Endothelial cell of umbilical vein (primary cell): Measurements from ENCODE around the gene TSKU.

ENCODE experiments used
- EZH2 ChIP-seq: IDR thresholded peaks from 2 replicates; pipeline ENCODE4 v1.6.1; 2012; ENCODE audit warnings: borderline replicate concordance, low read depth, mild to moderate bottlenecking, moderate library complexity, low read length, inconsistent platforms; ENCODE audit not compliant: severe bottlenecking
- FOS ChIP-seq: IDR thresholded peaks from 2 replicates; pipeline ENCODE4 v1.6.1; 2011; ENCODE audit warnings: mild to moderate bottlenecking, low read length, moderate library complexity, borderline replicate concordance; ENCODE audit not compliant: insufficient read depth
- GATA2 ChIP-seq: IDR thresholded peaks from 2 replicates; pipeline ENCODE4 v1.7.0; 2011; ENCODE audit warnings: low read depth, mild to moderate bottlenecking, moderate library complexity, mixed read lengths, low read length; ENCODE audit not compliant: insufficient read length, insufficient read depth
- JUN ChIP-seq: IDR thresholded peaks from 2 replicates; pipeline ENCODE4 v1.6.1; 2011; ENCODE audit warnings: borderline replicate concordance, low read depth; ENCODE audit not compliant: insufficient read length, insufficient read depth
- MYC ChIP-seq: IDR thresholded peaks from one replicate; pipeline ENCODE4 v1.6.1; 2011; ENCODE audit warnings: mild to moderate bottlenecking, low read depth, low read length
- POLR2A ChIP-seq: IDR thresholded peaks from 2 replicates; pipeline ENCODE4 v1.6.1; 2012; ENCODE audit warnings: low read depth, mild to moderate bottlenecking, control low read depth, low read length
- POLR2AphosphoS5 ChIP-seq: IDR thresholded peaks from 2 replicates; pipeline ENCODE4 v1.6.1; 2012; ENCODE audit warnings: low read depth, mild to moderate bottlenecking, control low read depth, low read length, moderate library complexity; ENCODE audit not compliant: insufficient read depth
- TF ChIP-seq, protein P1 (sequence below), 2 donors: IDR thresholded peaks; 1 replicate in 1 of 2; 2 replicates in 1 of 2; pipeline ENCODE4 v1.5.1; 2011; ENCODE audit warnings: low read length in 2 of 2, mild to moderate bottlenecking in 2 of 2, moderate library complexity in 2 of 2, control low read depth in 1 of 2, inconsistent platforms in 1 of 2, low read depth in 1 of 2; ENCODE audit not compliant: insufficient read depth in 1 of 2; ENCODE audit errors: extremely low read depth in 1 of 2
- TF ChIP-seq, protein P2 (sequence below): IDR thresholded peaks from 2 replicates; pipeline ENCODE4 v1.6.1; 2011; ENCODE audit not compliant: insufficient read depth, insufficient read length

DNA sequence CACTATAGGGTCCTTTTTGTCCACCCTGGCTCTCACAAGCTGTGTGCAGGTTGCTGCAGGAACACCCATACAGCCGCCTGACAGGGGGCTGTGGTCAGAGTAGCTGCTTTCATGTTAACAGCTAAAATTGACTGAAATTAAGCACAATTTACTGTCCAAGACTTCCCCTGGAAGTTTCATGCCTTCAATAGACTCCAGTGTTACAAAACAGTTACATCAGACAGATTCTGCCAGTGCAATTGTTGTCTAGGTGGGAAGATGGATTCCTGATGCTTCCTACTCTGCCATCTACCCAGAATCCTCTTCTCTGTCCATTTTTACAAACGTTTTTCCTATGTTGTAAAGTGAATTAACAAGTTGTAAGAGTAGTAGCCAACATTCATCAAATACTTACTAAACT is 5.3 kb upstream of the TSKU start:
- TF ChIP-seq, protein P1, sequence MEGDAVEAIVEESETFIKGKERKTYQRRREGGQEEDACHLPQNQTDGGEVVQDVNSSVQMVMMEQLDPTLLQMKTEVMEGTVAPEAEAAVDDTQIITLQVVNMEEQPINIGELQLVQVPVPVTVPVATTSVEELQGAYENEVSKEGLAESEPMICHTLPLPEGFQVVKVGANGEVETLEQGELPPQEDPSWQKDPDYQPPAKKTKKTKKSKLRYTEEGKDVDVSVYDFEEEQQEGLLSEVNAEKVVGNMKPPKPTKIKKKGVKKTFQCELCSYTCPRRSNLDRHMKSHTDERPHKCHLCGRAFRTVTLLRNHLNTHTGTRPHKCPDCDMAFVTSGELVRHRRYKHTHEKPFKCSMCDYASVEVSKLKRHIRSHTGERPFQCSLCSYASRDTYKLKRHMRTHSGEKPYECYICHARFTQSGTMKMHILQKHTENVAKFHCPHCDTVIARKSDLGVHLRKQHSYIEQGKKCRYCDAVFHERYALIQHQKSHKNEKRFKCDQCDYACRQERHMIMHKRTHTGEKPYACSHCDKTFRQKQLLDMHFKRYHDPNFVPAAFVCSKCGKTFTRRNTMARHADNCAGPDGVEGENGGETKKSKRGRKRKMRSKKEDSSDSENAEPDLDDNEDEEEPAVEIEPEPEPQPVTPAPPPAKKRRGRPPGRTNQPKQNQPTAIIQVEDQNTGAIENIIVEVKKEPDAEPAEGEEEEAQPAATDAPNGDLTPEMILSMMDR (IDR thresholded peaks at IDR 0.05; ENCODE audit: extremely low read depth in 1 of 2, insufficient read depth in 1 of 2, low read depth in 1 of 2, low read length in 2 of 2) = no peak
- TF ChIP-seq POLR2A (no peak), POLR2AphosphoS5 (no peak), EZH2 (no peak), FOS (no peak), JUN (no peak), MYC (no peak), GATA2 (no peak)
- TF ChIP-seq, protein P2, sequence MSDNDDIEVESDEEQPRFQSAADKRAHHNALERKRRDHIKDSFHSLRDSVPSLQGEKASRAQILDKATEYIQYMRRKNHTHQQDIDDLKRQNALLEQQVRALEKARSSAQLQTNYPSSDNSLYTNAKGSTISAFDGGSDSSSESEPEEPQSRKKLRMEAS = no peak
